ENCODE data around the gene PRPF4.

- TF ChIP-seq EP300 (IDR thresholded peaks at IDR 0.05) (no peak), CTCF (IDR thresholded peaks at IDR 0.05) (no peak), POLR2A (IDR thresholded peaks at IDR 0.05) (no peak)
Measured at GRCh38 chr9:113320051-113320450, 44.6 kb downstream of the PRPF4 start.

Data from upper lobe of left lung (tissue), 4 donors.